Testis (tissue), 3 donors: ENCODE data around the gene KLHL10. TPM values are rescaled to one million over a fixed set of nuclear protein-coding genes. Genes with fewer than 3 reads are reported as not detected.

Experiments
- DNase-seq: peaks from one replicate; pipeline ENCODE4 v3.0.0-alpha.2; 2019
- H3K27ac ChIP-seq, 2 donors: fragments of 200-600 bp; sonication (generic); one replicate each; pipeline ENCODE4 v1.5.1; 2019
- H3K27me3 ChIP-seq: fragments of 200-600 bp; sonication (generic); one replicate; pipeline ENCODE4 v1.5.1; 2019
- H3K36me3 ChIP-seq: fragments of 200-600 bp; sonication (generic); one replicate; pipeline ENCODE4 v1.5.1; 2017; ENCODE audit warnings: low read depth; ENCODE audit errors: missing control alignments
- H3K4me1 ChIP-seq: fragments of 200-600 bp; sonication (generic); one replicate; pipeline ENCODE4 v1.5.1; 2019
- H3K4me3 ChIP-seq, 2 donors: fragments of 200-600 bp; sonication (generic); one replicate each; pipeline ENCODE4 v1.5.1; 2017 to 2019
- H3K9me3 ChIP-seq: fragments of 200-600 bp; sonication (generic); one replicate; pipeline ENCODE4 v1.5.1; 2017
- CTCF ChIP-seq, 3 experiments: fragments of 450-650 bp in 2 of 3; fragments of 200-600 bp in 1 of 3; sonication (generic) in 1 of 3; IDR thresholded peaks; one replicate each; pipeline ENCODE4 v1.5.1; 2016 to 2019; ENCODE audit warnings: antibody characterized with exemption in 3 of 3, mild to moderate bottlenecking in 2 of 3, moderate library complexity in 1 of 3
- POLR2A ChIP-seq: fragments of 450-650 bp; IDR thresholded peaks from one replicate; pipeline ENCODE4 v1.6.1; 2017; ENCODE audit warnings: antibody characterized with exemption, mild to moderate bottlenecking, moderate library complexity
- WGBS, 2 donors: methylation state at CpG; one replicate each; pipeline ENCODE4 v1.1.5; 2018; 5-methylcytosine and 5-hydroxymethylcytosine counted together
- intact Hi-C: fragments of 100-400 bp; cut with DNase I; formaldehyde crosslinking; loops from one replicate; pipeline ENCODE4 v1.15.1; 2023; ENCODE audit warnings: low total_unique reads
- polyA plus RNA-seq: library from polyadenylated mRNA; stranded (reverse); fragments of 350-450 nt; fragmentation: Illumina TruSeq; extraction: RNeasy Lipid Tissue Mini Kit (QIAGEN cat#74804); gene quantifications from one replicate; pipeline ENCODE4 v1.2.3, GENCODE V29; 2014; ENCODE audit warnings: low read depth, low replicate concordance; ENCODE audit not compliant: insufficient read depth
- total RNA-seq, 2 donors: library from RNA; depleted of rRNA; stranded (reverse); fragments of >200 nt; gene quantifications; one replicate each; pipeline ENCODE4 v1.2.3, GENCODE V29; 2016

KLHL10 gene
- total and polyA plus RNA-seq, 3 donors from 2014 or later, result 31.8 to 130 (median 76.3) TPM

DNA sequence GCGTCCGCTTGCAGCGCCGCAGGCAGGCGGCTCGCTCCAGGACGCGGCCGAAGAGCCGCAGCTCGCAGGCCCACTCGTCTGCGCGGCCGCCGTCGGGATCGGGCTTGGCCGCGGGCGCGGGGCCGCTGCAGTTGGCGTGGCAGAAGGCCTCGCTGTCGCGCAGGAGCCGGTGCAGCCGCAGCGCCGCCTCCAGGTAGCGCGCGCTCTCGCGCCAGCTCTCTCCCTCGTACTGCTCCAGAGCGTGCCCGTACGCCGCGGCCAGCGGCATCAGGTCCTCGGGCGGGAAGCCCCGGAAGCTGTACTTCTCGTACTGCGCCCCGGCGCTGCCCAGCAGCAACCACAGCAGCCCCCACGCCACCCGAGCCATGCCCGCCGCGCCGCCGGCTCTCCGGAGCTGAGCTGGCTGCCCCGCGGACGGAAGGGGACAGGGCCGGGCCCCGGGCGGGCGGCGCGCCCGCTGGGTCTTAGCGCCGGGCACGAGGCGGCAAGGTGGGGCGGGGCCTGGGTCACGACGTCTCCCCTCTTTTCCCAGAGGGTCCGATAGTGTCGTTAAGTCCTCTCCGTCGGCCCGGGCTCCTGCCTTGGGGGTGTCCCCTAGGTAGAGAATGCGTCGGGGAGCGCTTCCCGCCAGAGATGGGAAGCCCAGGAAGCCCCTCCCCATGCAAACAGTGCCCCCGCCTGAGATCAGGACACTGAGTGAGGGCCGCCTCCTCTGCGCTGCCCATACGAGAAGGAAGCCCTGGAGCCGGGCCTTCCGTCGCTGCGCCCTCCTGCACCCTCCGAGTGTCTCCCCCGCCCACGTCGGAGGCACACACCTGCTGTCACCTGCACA, 25.9 kb upstream of the KLHL10 start, which contains the start of gene P3H4:
Gene P3H4, minus strand, starts transcription at position 401 of the 832 bp plus-strand sequence. Its CDS starts 34 bp downstream, at position 367.
- WGBS, 2 donors, result 0% methylated on average over 6 to 81 of the region's 96 CpGs
- peak within 1 kb of the TSS; percentile 24 to 67 for H3K27ac ChIP-seq
- H3K27me3 ChIP-seq, result no peaks in the 10 kb centered on the region
- H3K9me3 ChIP-seq, result no peaks in the 10 kb centered on the region
- DNase-seq, result peak; percentile 88
- peak within 1 kb of the TSS; percentile 74 to 77 for H3K4me3 ChIP-seq
- TF ChIP-seq CTCF (IDR thresholded peaks at IDR 0.05) (peak; percentile 58 to 66 (median 62)), POLR2A (no peak)
- intact Hi-C loops, result no loop called here
- no peaks in the 10 kb centered on the region for H3K36me3 ChIP-seq
- peaks cover 17% of the 10 kb centered on the region for H3K4me1 ChIP-seq

DNA sequence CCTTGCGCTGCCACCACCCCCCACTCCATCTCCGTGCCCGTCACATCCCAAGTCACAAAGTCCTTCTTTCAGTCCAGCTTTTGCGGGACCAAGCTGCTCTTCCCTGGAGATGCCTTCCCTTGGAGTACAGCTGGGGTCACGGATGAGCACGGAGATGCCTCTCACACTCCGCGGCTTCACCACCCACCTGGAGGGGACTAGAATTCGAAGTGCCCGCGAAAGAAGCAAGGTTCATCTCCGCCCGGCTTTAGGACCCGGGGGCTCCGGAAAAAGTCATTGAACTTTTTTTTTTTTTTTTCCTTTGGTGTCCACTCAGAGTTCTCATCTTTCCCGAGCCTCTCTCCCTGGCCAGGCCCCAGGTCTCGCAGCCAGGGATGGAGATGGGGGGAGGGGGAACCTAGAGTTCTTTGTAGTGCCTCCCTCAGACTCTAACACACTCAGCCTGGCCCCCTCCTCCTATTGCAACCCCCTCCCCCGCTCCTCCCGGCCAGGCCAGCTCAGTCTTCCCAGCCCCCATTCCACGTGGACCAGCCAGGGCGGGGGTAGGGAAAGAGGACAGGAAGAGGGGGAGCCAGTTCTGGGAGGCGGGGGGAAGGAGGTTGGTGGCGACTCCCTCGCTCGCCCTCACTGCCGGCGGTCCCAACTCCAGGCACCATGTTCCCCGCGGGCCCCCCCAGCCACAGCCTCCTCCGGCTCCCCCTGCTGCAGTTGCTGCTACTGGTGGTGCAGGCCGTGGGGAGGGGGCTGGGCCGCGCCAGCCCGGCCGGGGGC, 25.1 kb upstream of the KLHL10 start, which contains the start of gene FKBP10:
Gene FKBP10, plus strand, starts transcription at position 624 of the 771 bp plus-strand sequence. Its CDS starts 31 bp downstream, at position 655.
- Histone ChIP-seq H3K27me3 (no peaks in the 10 kb centered on the region), H3K4me3 (peak within 1 kb of the TSS; percentile 74 to 77), H3K36me3 (no peaks in the 10 kb centered on the region), H3K4me1 (peaks cover 17% of the 10 kb centered on the region), H3K9me3 (no peaks in the 10 kb centered on the region), H3K27ac (peak within 1 kb of the TSS in 1 of 2 donors; percentile 67)
- WGBS, 2 donors, result 1 to 2% methylated on average over 33 to 34 of the region's 35 CpGs
- DNase-seq, result peak; percentile 79
- TF ChIP-seq POLR2A, result no peak
- no peak for TF ChIP-seq CTCF (IDR thresholded peaks at IDR 0.05)
- intact Hi-C loops, result no loop called here

GRCh38 chr17:41813152-41813680, 24.4 kb upstream of the KLHL10 start:
- TF ChIP-seq POLR2A, result no peak
- TF ChIP-seq CTCF (IDR thresholded peaks at IDR 0.05), result no peak
- intact Hi-C loops, result no loop called here
- no peak for DNase-seq
- WGBS, 2 donors, result 7 to 17% methylated on average over 12 of the region's 12 CpGs
- Histone ChIP-seq H3K4me3 (peak overlapping the region; percentile 74 to 77), H3K4me1 (peaks cover 17% of the 10 kb centered on the region), H3K9me3 (no peaks in the 10 kb centered on the region), H3K27me3 (no peaks in the 10 kb centered on the region), H3K36me3 (no peaks in the 10 kb centered on the region), H3K27ac (peak overlapping the region in 1 of 2 donors; percentile 67)

- 57 to 64% methylated on average over 8 to 9 of the region's 9 CpGs for WGBS, 2 donors
- Histone ChIP-seq H3K36me3 (no peaks in the 10 kb centered on the region), H3K27me3 (no peaks in the 10 kb centered on the region), H3K4me3 (no peak overlapping the region), H3K27ac (no peak overlapping the region), H3K4me1 (peaks cover 17% of the 10 kb centered on the region), H3K9me3 (no peaks in the 10 kb centered on the region)
- intact Hi-C loops, result no loop called here
- DNase-seq, result no peak
- no peak for TF ChIP-seq POLR2A
- TF ChIP-seq CTCF (IDR thresholded peaks at IDR 0.05), result no peak
Observed at GRCh38 chr17:41813699-41814124, 23.9 kb upstream of the KLHL10 start.
